HCT116 (cell line): ENCODE measurements around the gene RNU6-9. TPM values are rescaled to one million over a fixed set of nuclear protein-coding genes. Genes with fewer than 3 reads are reported as not detected.

Experiments
- ATAC-seq: fragments of 200-7000 bp; cut with Tn5 transposase; 2 replicates; pipeline ENCODE4 v1.9.1; 2020; ENCODE audit warnings: mild to moderate bottlenecking, moderate library complexity
- BruUV-seq: library from RNA; stranded (reverse); fragments of 400-500 nt; replicated peaks from 2 replicates; lab custom pipeline; 2021; lab: Mats Ljungman, UMichigan
- CTCF ChIA-PET: fragments of 300-600 bp; sonication (Branson Sonifier 250); formaldehyde crosslinking; loops from one replicate; lab custom pipeline; 2021; ENCODE audit warnings: antibody characterized with exemption; lab: Charles Lee
- POLR2A ChIA-PET: fragments of 300-600, 350-600 bp; sonication (Branson Sonifier 250); formaldehyde crosslinking; loops from one replicate; lab custom pipeline; 2021; ENCODE audit warnings: antibody characterized with exemption; lab: Charles Lee
- RAD21 ChIA-PET, 2 experiments: fragments of 300-600 bp; sonication (Branson Sonifier 250); formaldehyde crosslinking; loops; one replicate each; lab custom pipeline; 2023; ENCODE audit warnings: low total read pairs in 2 of 2; ENCODE audit not compliant: uncharacterized antibody in 2 of 2, unreplicated experiment in 2 of 2, low non-redundant PET in 1 of 2; lab: Charles Lee
- DNase-seq: peaks from one replicate; pipeline ENCODE4 v3.0.0-alpha.2; 2010; ENCODE audit warnings: low read depth, low spot score
- H2AFZ ChIP-seq: fragments of 200-600 bp; shearing (Covaris generic), sonication (generic); 2 replicates; pipeline ENCODE4 v1.6.1; 2017; ENCODE audit warnings: low read depth, mixed run types, mixed read lengths, antibody characterized with exemption, low read length; ENCODE audit not compliant: poor library complexity, severe bottlenecking
- H3K27ac ChIP-seq: 2 replicates; pipeline ENCODE4 v1.5.1; 2012; ENCODE audit warnings: low read depth, low read length
- H3K27me3 ChIP-seq: fragments of 200-600 bp; sonication (generic); 2 replicates; pipeline ENCODE4 v1.6.1; 2016; ENCODE audit warnings: mixed run types, low read length, mixed read lengths; ENCODE audit not compliant: insufficient read depth
- H3K36me3 ChIP-seq, 2 experiments: fragments of 200-500 bp in 1 of 2; fragments of 200-600 bp in 1 of 2; sonication (Bioruptor generic) in 1 of 2; sonication (generic) in 1 of 2; 2 replicates each; pipeline versions ENCODE4 v1.5.1 to v1.6.1; 2014 to 2016; ENCODE audit warnings: low read length in 2 of 2, inconsistent platforms in 1 of 2, mixed read lengths in 1 of 2, mixed run types in 1 of 2; ENCODE audit not compliant: insufficient read depth in 2 of 2, control insufficient read depth in 1 of 2
- H3K4me1 ChIP-seq, 2 experiments: fragments of 200-600 bp in 1 of 2; sonication (generic) in 1 of 2; 2 replicates each; pipeline versions ENCODE4 v1.5.1 to v1.6.1; 2012 to 2017; ENCODE audit warnings: low read length in 2 of 2, inconsistent platforms in 1 of 2, mild to moderate bottlenecking in 1 of 2, mixed read lengths in 1 of 2, mixed run types in 1 of 2, moderate library complexity in 1 of 2; ENCODE audit not compliant: insufficient read depth in 2 of 2, control insufficient read depth in 1 of 2
- H3K4me2 ChIP-seq: fragments of 200-600 bp; sonication (generic); 2 replicates; pipeline ENCODE4 v1.6.1; 2017; ENCODE audit warnings: mixed run types, low read length, mixed read lengths
- H3K4me3 ChIP-seq, 2 experiments: fragments of 200-600 bp in 1 of 2; sonication (generic) in 1 of 2; replicated peaks in 1 of 2; 2 replicates each; pipeline ENCODE4 v1.5.1; 2011 to 2016; ENCODE audit warnings: low read length in 2 of 2, control low read depth in 1 of 2, low read depth in 1 of 2, mild to moderate bottlenecking in 1 of 2, mixed read lengths in 1 of 2, mixed run types in 1 of 2
- H3K79me2 ChIP-seq: fragments of 200-600 bp; sonication (generic); 2 replicates; pipeline ENCODE4 v1.6.1; 2017; ENCODE audit warnings: mild to moderate bottlenecking, mixed run types, low read length, moderate library complexity, mixed read lengths; ENCODE audit not compliant: insufficient read depth
- H3K9ac ChIP-seq: fragments of 200-600 bp; sonication (generic); 2 replicates; pipeline ENCODE4 v1.6.1; 2016; ENCODE audit warnings: low read length, mixed read lengths
- H3K9me2 ChIP-seq: fragments of 200-600 bp; sonication (generic), shearing (Covaris generic); 2 replicates; pipeline ENCODE4 v1.6.1; 2017; ENCODE audit warnings: mixed run types, mild to moderate bottlenecking, moderate library complexity; ENCODE audit not compliant: insufficient read depth
- H3K9me3 ChIP-seq, 2 experiments: fragments of 200-500 bp in 1 of 2; fragments of 200-600 bp in 1 of 2; sonication (Bioruptor generic) in 1 of 2; sonication (generic) in 1 of 2; 2 replicates each; pipeline ENCODE4 v1.6.1; 2014 to 2017; ENCODE audit warnings: low read length in 2 of 2, mixed read lengths in 2 of 2, inconsistent platforms in 1 of 2, low read depth in 1 of 2, mild to moderate bottlenecking in 1 of 2, mixed run types in 1 of 2, moderate library complexity in 1 of 2; ENCODE audit not compliant: control insufficient read depth in 1 of 2, insufficient read depth in 1 of 2
- H4K20me1 ChIP-seq: fragments of 200-600 bp; sonication (generic), shearing (Covaris generic); 2 replicates; pipeline ENCODE4 v1.6.1; 2017; ENCODE audit warnings: mixed run types, mild to moderate bottlenecking, moderate library complexity; ENCODE audit not compliant: insufficient read depth
- ATF3 ChIP-seq: IDR thresholded peaks from 2 replicates; pipeline ENCODE4 v1.6.1; 2012
- CBX3 ChIP-seq: IDR thresholded peaks from 2 replicates; pipeline ENCODE4 v1.6.1; 2012; ENCODE audit warnings: low read depth
- CEBPB ChIP-seq: IDR thresholded peaks from 2 replicates; pipeline ENCODE4 v1.6.1; 2012; ENCODE audit warnings: low read depth
- CTCF ChIP-seq, 3 experiments: fragments of 200-600 bp in 1 of 3; sonication (generic) in 1 of 3; IDR thresholded peaks in 2 of 3; conservative IDR thresholded peaks in 1 of 3; 2 replicates each; pipeline ENCODE4 v1.5.1; 2012 to 2017; ENCODE audit warnings: low read depth in 2 of 3, low read length in 2 of 3, antibody characterized with exemption in 1 of 3, borderline replicate concordance in 1 of 3, control low read depth in 1 of 3, mild to moderate bottlenecking in 1 of 3, mixed read lengths in 1 of 3, mixed run types in 1 of 3, moderate library complexity in 1 of 3; ENCODE audit not compliant: insufficient read depth in 1 of 3
- EGR1 ChIP-seq: IDR thresholded peaks from 2 replicates; pipeline ENCODE4 v1.6.1; 2012; ENCODE audit warnings: low read depth
- ELF1 ChIP-seq: IDR thresholded peaks from 2 replicates; pipeline ENCODE4 v1.6.1; 2012; ENCODE audit warnings: low read depth, borderline replicate concordance
- EZH2 ChIP-seq: fragments of 200-600 bp; sonication (generic); IDR thresholded peaks from 2 replicates; pipeline ENCODE4 v1.6.1; 2017; ENCODE audit warnings: antibody characterized with exemption, mixed run types
- FOSL1 ChIP-seq: IDR thresholded peaks from 2 replicates; pipeline ENCODE4 v1.6.1; 2012; ENCODE audit warnings: low read depth
- MAX ChIP-seq: IDR thresholded peaks from 2 replicates; pipeline ENCODE4 v1.6.1; 2012
- POLR2A ChIP-seq: IDR thresholded peaks from 2 replicates; pipeline ENCODE4 v1.7.0; 2011; ENCODE audit warnings: borderline replicate concordance; ENCODE audit not compliant: insufficient read depth, insufficient read length; ENCODE audit errors: extremely low read depth
- POLR2AphosphoS5 ChIP-seq: IDR thresholded peaks from 2 replicates; pipeline ENCODE4 v1.6.1; 2011; ENCODE audit warnings: mild to moderate bottlenecking, low read depth, low read length, moderate library complexity
- RAD21 ChIP-seq: IDR thresholded peaks from 2 replicates; pipeline ENCODE4 v1.6.1; 2012; ENCODE audit warnings: low read depth, mild to moderate bottlenecking
- SIN3A ChIP-seq: IDR thresholded peaks from 2 replicates; pipeline ENCODE4 v1.6.1; 2012; ENCODE audit warnings: low read depth
- SP1 ChIP-seq: IDR thresholded peaks from 2 replicates; pipeline ENCODE4 v1.6.1; 2012; ENCODE audit warnings: low read depth
- SRF ChIP-seq: IDR thresholded peaks from 2 replicates; pipeline ENCODE4 v1.6.1; 2012; ENCODE audit warnings: low read depth
- TCF7L2 ChIP-seq: IDR thresholded peaks from 2 replicates; pipeline ENCODE4 v1.7.0; 2011; ENCODE audit warnings: borderline replicate concordance, inconsistent platforms; ENCODE audit not compliant: insufficient read depth, insufficient read length; ENCODE audit errors: extremely low read depth
- YY1 ChIP-seq: IDR thresholded peaks from 2 replicates; pipeline ENCODE4 v1.6.1; 2011; ENCODE audit warnings: low read length, low read depth, moderate library complexity, mild to moderate bottlenecking; ENCODE audit not compliant: insufficient replicate concordance; ENCODE audit errors: extremely low read depth
- ZBTB33 ChIP-seq: IDR thresholded peaks from 2 replicates; pipeline ENCODE4 v1.6.1; 2011; ENCODE audit warnings: mild to moderate bottlenecking, low read length, moderate library complexity; ENCODE audit not compliant: insufficient replicate concordance; ENCODE audit errors: extremely low read depth
- ZFX ChIP-seq: fragments of 450-650 bp; IDR thresholded peaks from 2 replicates; pipeline ENCODE4 v1.6.1; 2017
- ZNF274 ChIP-seq: fragments of 200-500 bp; sonication (Bioruptor generic); IDR thresholded peaks from 2 replicates; pipeline ENCODE4 v1.6.1; 2014; ENCODE audit warnings: mild to moderate bottlenecking, low read depth, low read length, inconsistent platforms
- intact Hi-C: fragments of 100-400 bp; cut with micrococcal nuclease; formaldehyde crosslinking; loops from 2 replicates; pipeline ENCODE4 v1.10.0; 2022
- total RNA-seq: library from RNA; stranded (reverse); gene quantifications from one replicate; pipeline ENCODE4 v1.2.1, GENCODE V29; 2021; ENCODE audit not compliant: unreplicated experiment

Gene RNU6-9
- total RNA-seq, 1 experiment from 2014 or later, result not detected

GRCh38 chr19:892894-893689 is at the start of gene RNU6-9, which contains the start of gene MED16 (continued):
- TF ChIP-seq SIN3A (no peak; the same call in 1 of the 2 replicates), CBX3 (no peak; the same call in 1 of the 2 replicates), SP1 (no peak), RAD21 (no peak), FOSL1 (no peak), ZFX (peak; percentile 65; the same call in 1 of the 2 replicates), ZNF274 (no peak)

GRCh38 chr19:843836-844545 is 49.3 kb upstream of the RNU6-9 start:
- H3K4me3 ChIP-seq, result peak overlapping the region; percentile 27 to 55
- H3K9ac ChIP-seq, result peak overlapping the region; percentile 32; the same call in 1 of the 2 replicates
- peak; percentile 57 for ATAC-seq
- H3K9me3 ChIP-seq, result no peaks in the 10 kb centered on the region
- H3K27ac ChIP-seq, result no peak overlapping the region; the same call in 1 of the 2 replicates
- no peak for DNase-seq
- peak overlapping the region; percentile 98 for H3K4me2 ChIP-seq
- H3K4me1 ChIP-seq, result peaks cover 12 to 19% of the 10 kb centered on the region in 2 experiments; a peak in 3 of 4 replicates
- no peaks in the 10 kb centered on the region for H3K36me3 ChIP-seq
- H4K20me1 ChIP-seq, result no peaks in the 10 kb centered on the region
- H3K79me2 ChIP-seq, result no peaks in the 10 kb centered on the region
- H3K27me3 ChIP-seq, result no peaks in the 10 kb centered on the region; the same call in 1 of the 2 replicates
- no TSS peak for BruUV-seq
- intact Hi-C loops, result no loop called here
- ChIA-PET POLR2A (no interaction called here), RAD21 (no interaction called here), CTCF (no interaction called here)
- no peak overlapping the region for H2AFZ ChIP-seq
- no peaks in the 10 kb centered on the region for H3K9me2 ChIP-seq
- TF ChIP-seq POLR2A (no peak), EGR1 (no peak), FOSL1 (no peak), SIN3A (no peak), RAD21 (no peak), CBX3 (no peak), EZH2 (no peak), POLR2AphosphoS5 (no peak), CEBPB (no peak), CTCF (IDR thresholded peaks at IDR 0.05 in 2 of 3, conservative IDR thresholded peaks at IDR 0.05 in 1 of 3; ENCODE audit: borderline replicate concordance in 1 of 3, insufficient read depth in 1 of 3, low read depth in 2 of 3, low read length in 2 of 3) (no peak), YY1 (no peak), SRF (no peak), ATF3 (no peak), ELF1 (no peak), ZNF274 (no peak), MAX (no peak), TCF7L2 (no peak), ZBTB33 (no peak)
